IMR-90 (cell line): ENCODE results near the gene MOB3A. TPM values are rescaled to one million over a fixed set of nuclear protein-coding genes. Genes with fewer than 3 reads are reported as not detected.
A peak's percentile ranks its signal among the peaks of the same experiment; 100 is the strongest.

Source experiments
- ATAC-seq: fragments of 200-7000 bp; cut with Tn5 transposase; 2 replicates; pipeline ENCODE4 v1.9.1; 2020; ENCODE audit warnings: low read depth, mild to moderate bottlenecking, moderate library complexity
- BruUV-seq: library from RNA; stranded (reverse); fragments of 400-500 nt; replicated peaks from 2 replicates; lab custom pipeline; 2021; lab: Mats Ljungman, UMichigan
- CTCF ChIA-PET: fragments of 300-600 bp; formaldehyde crosslinking; extraction: SDS; loops from one replicate; lab custom pipeline; 2021; ENCODE audit warnings: antibody characterized with exemption; lab: Yijun Ruan, JAX
- POLR2A ChIA-PET: fragments of 300-600 bp; sonication (Branson Sonifier 250); formaldehyde crosslinking; loops from one replicate; lab custom pipeline; 2022; ENCODE audit warnings: antibody characterized with exemption; ENCODE audit not compliant: unreplicated experiment; lab: Charles Lee
- DNase-seq: peaks from one replicate; pipeline ENCODE4 v3.0.0; 2013
- H2AFZ ChIP-seq: replicated peaks from 2 replicates; pipeline ENCODE3; 2013; ENCODE audit warnings: low read length, mild to moderate bottlenecking; ENCODE audit not compliant: poor library complexity
- H2AK5ac ChIP-seq: 2 replicates; pipeline ENCODE4 v1.6.1; 2013; ENCODE audit warnings: low read depth, low read length, inconsistent platforms
- H2AK9ac ChIP-seq: replicated peaks from 2 replicates; pipeline ENCODE3; 2013; ENCODE audit warnings: mild to moderate bottlenecking, low read depth, low read length, moderate library complexity; ENCODE audit not compliant: poor library complexity
- H2BK120ac ChIP-seq: 2 replicates; pipeline ENCODE4 v1.6.1; 2013; ENCODE audit warnings: low read depth, low read length, inconsistent platforms
- H2BK15ac ChIP-seq: 3 replicates; pipeline ENCODE4 v1.6.1; 2013; ENCODE audit warnings: low read depth, low read length, inconsistent platforms
- H2BK20ac ChIP-seq: 2 replicates; pipeline ENCODE4 v1.6.1; 2013; ENCODE audit warnings: low read depth, mild to moderate bottlenecking, inconsistent platforms, low read length, moderate library complexity
- H2BK5ac ChIP-seq: 2 replicates; pipeline ENCODE4 v1.6.1; 2013; ENCODE audit warnings: mild to moderate bottlenecking, low read depth, low read length, inconsistent platforms; ENCODE audit not compliant: poor library complexity, severe bottlenecking
- H3K14ac ChIP-seq: replicated peaks from 2 replicates; pipeline ENCODE4 v1.6.1; 2013; ENCODE audit warnings: low read depth, low read length, inconsistent platforms
- H3K18ac ChIP-seq: 2 replicates; pipeline ENCODE4 v1.6.1; 2013; ENCODE audit warnings: low read depth, low read length, control low read depth
- H3K23ac ChIP-seq: 2 replicates; pipeline ENCODE4 v1.6.1; 2013; ENCODE audit warnings: low read depth, low read length, inconsistent platforms
- H3K27ac ChIP-seq: 2 replicates; pipeline ENCODE4 v1.5.1; 2013; ENCODE audit warnings: mild to moderate bottlenecking, control low read depth, low read length; ENCODE audit not compliant: insufficient read depth
- H3K27me3 ChIP-seq: 2 replicates; pipeline ENCODE4 v1.6.1; 2013; ENCODE audit warnings: low read length; ENCODE audit not compliant: control insufficient read depth, insufficient read depth
- H3K36me3 ChIP-seq: 2 replicates; pipeline ENCODE4 v1.6.1; 2013; ENCODE audit warnings: low read length, mixed read lengths; ENCODE audit not compliant: control insufficient read depth, insufficient read depth
- H3K4ac ChIP-seq: 2 replicates; pipeline ENCODE4 v1.6.1; 2013; ENCODE audit warnings: low read depth, low read length, inconsistent platforms
- H3K4me1 ChIP-seq: 2 replicates; pipeline ENCODE4 v1.6.1; 2013; ENCODE audit warnings: low read length, mixed read lengths; ENCODE audit not compliant: control insufficient read depth, insufficient read depth
- H3K4me2 ChIP-seq: 2 replicates; pipeline ENCODE4 v1.6.1; 2013; ENCODE audit warnings: low read depth, mild to moderate bottlenecking, control low read depth, low read length, moderate library complexity
- H3K4me3 ChIP-seq: 2 replicates; pipeline ENCODE4 v1.5.1; 2013; ENCODE audit warnings: low read depth, mild to moderate bottlenecking, control low read depth, low read length, moderate library complexity; ENCODE audit not compliant: insufficient read depth
- H3K56ac ChIP-seq: 2 replicates; pipeline ENCODE4 v1.6.1; 2013; ENCODE audit warnings: low read length, inconsistent platforms; ENCODE audit not compliant: insufficient read depth; ENCODE audit errors: extremely low read depth
- H3K79me1 ChIP-seq, 2 experiments: 2 replicates each; pipeline ENCODE4 v1.6.1; 2013; ENCODE audit warnings: low read length in 2 of 2, inconsistent platforms in 1 of 2, low read depth in 1 of 2
- H3K9ac ChIP-seq: 2 replicates; pipeline ENCODE4 v1.6.1; 2013; ENCODE audit warnings: low read depth, low read length, control low read depth
- H3K9me1 ChIP-seq: 2 replicates; pipeline ENCODE4 v1.6.1; 2013; ENCODE audit warnings: low read length, inconsistent platforms; ENCODE audit not compliant: insufficient read depth
- H3K9me3 ChIP-seq: 2 replicates; pipeline ENCODE4 v1.6.1; 2013; ENCODE audit warnings: low read length; ENCODE audit not compliant: control insufficient read depth, insufficient read depth
- H4K20me1 ChIP-seq: 2 replicates; pipeline ENCODE4 v1.6.1; 2013; ENCODE audit warnings: low read length, inconsistent platforms; ENCODE audit not compliant: insufficient read depth
- H4K5ac ChIP-seq: 2 replicates; pipeline ENCODE4 v1.6.1; 2013; ENCODE audit warnings: mild to moderate bottlenecking, low read depth, low read length, control low read depth
- H4K8ac ChIP-seq, 2 experiments: 2 replicates each; pipeline ENCODE4 v1.6.1; 2013; ENCODE audit warnings: low read depth in 2 of 2, low read length in 2 of 2, control low read depth in 1 of 2, inconsistent platforms in 1 of 2
- H4K91ac ChIP-seq: 2 replicates; pipeline ENCODE4 v1.6.1; 2013; ENCODE audit warnings: low read depth, low read length, inconsistent platforms; ENCODE audit not compliant: insufficient read depth
- SMC3 ChIP-seq: fragments of 150-350 bp; IDR thresholded peaks from 2 replicates; pipeline ENCODE4 v1.6.1; 2016; ENCODE audit warnings: low read depth, mild to moderate bottlenecking, antibody characterized with exemption, low read length, moderate library complexity
- WGBS, 2 experiments: methylation state at CpG; one replicate each; pipeline versions ENCODE4 v1.1.5 to v1.1.7; 2013; ENCODE audit warnings: missing lambda C conversion rate in 2 of 2; ENCODE audit not compliant: insufficient read length in 1 of 2; ENCODE audit errors: extremely low coverage in 2 of 2; 5-methylcytosine and 5-hydroxymethylcytosine counted together
- dilution Hi-C: fragments of 300-500 bp; cut with HindIII; formaldehyde crosslinking; loops from one replicate; pipeline ENCODE4 v1.14.3; 2018; ENCODE audit warnings: low sequenced_read_pairs; ENCODE audit not compliant: unreplicated experiment
- in situ Hi-C: fragments of 300-500 bp; cut with MboI; formaldehyde crosslinking; loops from 3 replicates; pipeline ENCODE4 v1.14.3; 2019; ENCODE audit warnings: low sequenced_read_pairs, inconsistent platforms, mixed read lengths
- intact Hi-C: fragments of 100-400 bp; cut with micrococcal nuclease; formaldehyde crosslinking; loops from 2 replicates; pipeline ENCODE4 v1.10.0; 2022
- polyA plus RNA-seq, 3 experiments: library from polyadenylated mRNA; depleted of rRNA; stranded (reverse); fragments of >200 nt; gene quantifications; 2 replicates each; pipeline ENCODE4 v1.2.3, GENCODE V29; 2012; ENCODE audit warnings: low replicate concordance in 1 of 3
- total RNA-seq: library from RNA; depleted of rRNA; stranded (reverse); fragments of >200 nt; gene quantifications from 2 replicates; pipeline ENCODE4 v1.2.3, GENCODE V29; 2012

MOB3A gene
- total and polyA plus RNA-seq, 2 of the 4 experiments (the other 2 are of a cell fraction) = 9.3 to 26.5 TPM

DNA sequence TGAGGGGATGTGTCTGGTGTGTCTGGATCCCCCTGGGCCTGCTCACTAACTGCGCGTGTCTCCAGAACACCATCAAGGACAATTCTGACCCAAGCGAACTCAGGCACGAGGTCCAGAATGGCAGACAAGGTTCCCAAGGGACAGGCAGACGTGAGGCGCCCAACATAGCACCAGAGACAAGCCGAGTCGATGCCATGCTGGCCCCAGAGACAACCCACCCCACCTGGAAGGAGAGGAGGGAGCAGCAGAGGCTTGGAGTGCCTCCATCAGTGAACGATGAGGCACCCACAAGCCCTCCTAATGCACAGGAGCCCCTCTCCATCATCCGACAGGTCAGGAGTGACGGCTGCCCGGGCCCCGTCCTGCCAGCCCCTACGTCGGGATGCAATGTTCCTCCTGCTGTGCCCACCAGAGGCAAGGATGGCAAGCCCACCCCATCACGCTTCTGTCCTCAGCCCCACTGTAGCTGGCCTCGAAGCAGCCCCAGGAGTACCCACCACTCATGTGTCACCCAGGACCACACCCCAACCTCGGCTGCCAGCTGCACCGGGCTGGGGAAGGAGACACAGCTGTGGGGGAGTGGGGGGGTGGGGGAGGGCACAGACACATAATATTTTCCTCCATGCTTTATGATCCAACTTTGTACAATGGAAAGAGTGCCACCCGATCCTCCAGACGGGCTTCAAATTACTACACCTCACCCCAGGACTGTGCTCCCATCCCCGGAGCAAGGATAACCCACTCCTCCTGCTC lies 43.4 kb upstream of the MOB3A start:
- Histone ChIP-seq H3K36me3 (peaks cover 37% of the 10 kb centered on the region), H2BK20ac (no peak overlapping the region), H3K4me1 (no peaks in the 10 kb centered on the region), H3K4me2 (no peak overlapping the region), H3K27me3 (no peaks in the 10 kb centered on the region), H4K20me1 (peaks cover 91% of the 10 kb centered on the region), H3K56ac (no peak overlapping the region), H3K23ac (no peak overlapping the region), H2AFZ (no peak overlapping the region), H2AK9ac (peak overlapping the region; percentile 78), H3K14ac (no peak overlapping the region), H3K9me3 (no peaks in the 10 kb centered on the region), H2AK5ac (no peak overlapping the region), H4K91ac (no peak overlapping the region), H3K4me3 (no peak overlapping the region), H4K8ac (no peak overlapping the region), H2BK5ac (no peak overlapping the region), H3K9ac (no peak overlapping the region), H3K18ac (no peak overlapping the region), H2BK15ac (no peak overlapping the region), H3K79me1 (peaks cover 13 to 47% of the 10 kb centered on the region in 2 experiments), H2BK120ac (no peak overlapping the region), H3K27ac (no peak overlapping the region), H3K4ac (no peak overlapping the region), H4K5ac (no peak overlapping the region), H3K9me1 (no peaks in the 10 kb centered on the region)
- ATAC-seq (no peak), DNase-seq (no peak)
- BruUV-seq = no TSS peak
- ChIA-PET CTCF (no interaction called here), POLR2A (no interaction called here)
- TF ChIP-seq SMC3 = no peak
- dilution Hi-C loops (no loop called here), in situ Hi-C loops (no loop called here), intact Hi-C loops (no loop called here)
- no CpG with 5 or more reads among the region's 22 CpGs for WGBS, 2 experiments
